ENCODE results near the gene AP5M1. TPM values are rescaled to one million over a fixed set of nuclear protein-coding genes. Genes with fewer than 3 reads are reported as not detected.
A peak's percentile ranks its signal among the peaks of the same experiment; 100 is the strongest.
"Not testable (repeated sequence)": the region's sequence is repeated elsewhere in the genome, so short reads cannot be mapped to it uniquely, and the experiment has no call there.

Gene AP5M1, protein sequence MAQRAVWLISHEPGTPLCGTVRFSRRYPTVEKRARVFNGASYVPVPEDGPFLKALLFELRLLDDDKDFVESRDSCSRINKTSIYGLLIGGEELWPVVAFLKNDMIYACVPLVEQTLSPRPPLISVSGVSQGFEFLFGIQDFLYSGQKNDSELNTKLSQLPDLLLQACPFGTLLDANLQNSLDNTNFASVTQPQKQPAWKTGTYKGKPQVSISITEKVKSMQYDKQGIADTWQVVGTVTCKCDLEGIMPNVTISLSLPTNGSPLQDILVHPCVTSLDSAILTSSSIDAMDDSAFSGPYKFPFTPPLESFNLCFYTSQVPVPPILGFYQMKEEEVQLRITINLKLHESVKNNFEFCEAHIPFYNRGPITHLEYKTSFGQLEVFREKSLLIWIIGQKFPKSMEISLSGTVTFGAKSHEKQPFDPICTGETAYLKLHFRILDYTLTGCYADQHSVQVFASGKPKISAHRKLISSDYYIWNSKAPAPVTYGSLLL
- 10 to 100 TPM; 40.6 to 44.3 TPM for total RNA-seq

DNA sequence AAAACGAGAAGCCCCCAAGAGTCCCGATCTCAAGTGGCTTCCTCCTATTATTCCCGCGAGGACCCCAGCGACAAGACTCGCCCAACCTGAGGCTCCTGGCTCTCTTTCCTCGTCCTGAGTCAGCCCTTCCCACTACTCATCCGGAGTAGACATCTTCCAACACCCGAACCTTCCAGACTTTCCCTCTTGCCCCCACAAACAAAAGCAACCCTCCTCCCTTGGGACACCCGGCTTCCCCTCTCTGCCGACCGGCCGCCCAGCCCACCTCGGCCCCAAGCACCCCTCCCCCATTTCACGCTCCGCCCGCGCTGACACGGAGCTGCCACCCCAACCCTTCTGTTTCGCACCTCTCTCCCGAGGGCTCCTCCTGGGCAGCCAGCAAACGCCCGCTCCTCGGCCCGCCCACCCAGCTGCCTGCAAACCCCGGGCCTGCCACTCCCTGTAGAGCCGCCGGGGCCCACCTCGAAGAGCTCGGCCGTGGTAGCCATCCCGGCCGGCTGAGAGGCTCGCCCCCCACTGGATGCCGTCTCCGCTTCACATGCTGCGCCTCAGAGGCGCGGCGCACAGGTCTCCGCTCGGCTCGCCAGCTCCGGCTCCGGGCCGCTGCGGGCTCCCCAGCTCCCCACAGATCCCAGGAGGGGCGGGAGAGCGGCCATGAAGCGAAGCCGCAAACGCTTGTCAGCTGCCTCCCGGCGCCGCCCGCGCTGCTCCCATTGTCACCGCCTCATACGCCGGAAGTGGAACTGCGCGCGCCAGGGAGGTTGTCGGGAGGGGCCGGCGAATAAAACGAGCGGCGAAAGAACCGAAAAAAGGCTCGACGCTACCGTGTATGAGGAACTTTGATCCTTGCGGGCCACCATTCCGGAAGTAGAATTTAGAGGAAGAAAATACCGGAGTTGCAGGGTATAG is at the start of gene AP5M1, which contains the start of gene EXOC5:
TSS of gene AP5M1 (plus strand) at position 811 of the 909 bp plus-strand sequence. CDS start 344 bp downstream, outside the sequence.
TSS of gene EXOC5 (minus strand) at position 745 of the 909 bp plus-strand sequence. CDS start at position 488, 257 bp downstream.
- peaks cover 18% of the 10 kb centered on the region for H3K36me3 Mint-ChIP-seq (ENCODE audit: low read depth)
- H3K4me3 Mint-ChIP-seq: peak within 1 kb of the TSS; percentile 97
- peak within 1 kb of the TSS; percentile 100 for H3K27ac Mint-ChIP-seq
- no peaks in the 10 kb centered on the region for H3K27me3 Mint-ChIP-seq
- peak; percentile 94 for DNase-seq
- peaks cover 58% of the 10 kb centered on the region for H3K4me1 Mint-ChIP-seq
- ChIA-PET POLR2A (interaction anchor here (0.8 to 2.6 kb wide), 22 partner anchors 9 to 1921 kb away, joined by 3 to 36 read pairs (median 4); partner anchors contain the start of genes ARID4A, DAAM1, KIAA0586 and NAA30), CTCF (interaction anchor here (1.3 to 1.8 kb wide), 5 partner anchors 10 to 122 kb away, joined by 4 to 5 read pairs (median 5); partner anchors contain the start of gene NAA30)
- no peaks in the 10 kb centered on the region for H3K9me3 Mint-ChIP-seq

DNA sequence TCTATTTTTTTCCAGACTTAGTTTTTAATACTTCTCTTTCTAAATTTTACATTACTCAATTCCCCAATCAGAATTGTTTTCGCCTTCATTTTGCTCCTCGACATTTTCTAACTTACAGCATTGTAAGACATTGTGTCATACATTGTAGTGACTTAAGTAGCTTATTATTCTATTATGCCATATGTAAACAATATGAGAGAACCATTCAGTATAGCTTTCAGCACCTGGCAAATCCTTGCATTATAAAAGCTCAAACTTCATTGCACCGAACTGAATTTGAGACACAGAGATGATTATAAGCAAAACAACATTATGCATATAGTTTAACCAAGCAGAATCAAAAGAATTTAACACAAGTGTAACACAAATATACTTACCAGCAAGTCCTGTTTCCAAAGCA is 46.8 kb upstream of the AP5M1 start:
- CTCF ChIA-PET: no interaction called here

DNA sequence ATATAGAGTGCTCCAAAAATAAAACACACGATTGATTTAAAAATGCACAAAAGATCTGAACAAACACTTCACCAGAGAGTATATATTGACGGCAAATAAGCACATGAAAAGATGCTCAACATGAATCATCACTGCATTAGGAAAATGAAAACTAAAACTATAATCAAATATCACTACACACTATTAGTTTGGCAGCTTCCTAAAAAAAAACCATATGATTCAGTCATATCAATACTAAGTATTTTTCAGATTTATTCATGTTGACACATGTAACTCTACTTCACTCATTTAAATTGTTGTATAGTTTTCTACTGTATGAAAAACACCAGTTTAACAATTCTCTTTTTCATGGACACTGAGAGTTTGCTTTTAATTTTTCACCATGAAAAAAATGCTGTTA is 41.7 kb upstream of the AP5M1 start:
- Mint-ChIP-seq H3K27ac (no peak overlapping the region), H3K36me3 (ENCODE audit: low read depth) (peaks cover 65% of the 10 kb centered on the region), H3K4me1 (peaks cover 9% of the 10 kb centered on the region), H3K9me3 (peaks cover 4% of the 10 kb centered on the region), H3K4me3 (no peak overlapping the region), H3K27me3 (no peaks in the 10 kb centered on the region)
- no peak for DNase-seq
- POLR2A ChIA-PET: no interaction called here
- CTCF ChIA-PET: no interaction called here

More for the DNA sequence above, 46.8 kb upstream of the AP5M1 start:
- Mint-ChIP-seq H3K4me1 (peaks cover 3% of the 10 kb centered on the region), H3K36me3 (ENCODE audit: low read depth) (peaks cover 48% of the 10 kb centered on the region), H3K27me3 (no peaks in the 10 kb centered on the region), H3K9me3 (no peaks in the 10 kb centered on the region), H3K27ac (no peak overlapping the region), H3K4me3 (no peak overlapping the region)
- DNase-seq: no peak
- POLR2A ChIA-PET: no interaction called here

DNA sequence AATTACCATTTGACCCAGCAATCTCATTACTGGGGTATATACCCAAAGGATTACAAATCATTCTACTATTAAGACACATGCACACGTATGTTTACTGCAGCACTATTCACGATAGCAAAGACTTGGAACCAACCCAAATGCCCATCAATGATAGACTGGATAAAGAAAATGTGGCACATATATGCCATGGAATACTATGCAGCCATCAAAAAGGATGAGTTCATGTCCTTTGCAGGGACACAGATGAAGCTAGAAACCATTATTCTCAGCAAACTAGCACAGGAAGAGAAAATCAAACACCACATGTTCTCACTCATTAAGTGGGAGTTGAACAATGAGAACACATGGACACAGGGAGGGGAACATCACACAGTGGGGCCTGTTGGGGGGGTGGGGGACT is 40.5 kb upstream of the AP5M1 start:
- H3K27me3 Mint-ChIP-seq: not testable (repeated sequence)

DNA sequence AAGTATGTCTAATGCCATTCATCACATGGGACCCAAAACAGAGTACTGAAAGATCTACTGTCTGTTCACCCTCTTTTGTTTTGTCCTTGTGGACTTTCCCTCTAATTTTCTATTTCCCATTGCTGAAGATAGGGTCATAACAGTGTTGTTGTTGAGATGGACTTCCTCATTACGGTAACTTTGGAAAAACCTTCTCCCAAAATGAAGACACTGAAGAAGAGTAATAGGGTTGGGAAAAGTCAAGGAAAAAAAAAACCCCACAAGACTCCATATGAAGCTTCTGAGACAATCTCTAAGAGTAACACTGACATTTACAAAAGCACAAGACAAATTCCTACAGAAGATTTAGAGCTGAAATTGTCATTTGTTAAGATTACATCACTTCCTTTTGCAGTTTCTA is 36.8 kb upstream of the AP5M1 start:
- Mint-ChIP-seq H3K4me1 (peaks cover 7% of the 10 kb centered on the region), H3K9me3 (peaks cover 4% of the 10 kb centered on the region), H3K27ac (no peak overlapping the region), H3K4me3 (no peak overlapping the region), H3K27me3 (no peaks in the 10 kb centered on the region), H3K36me3 (ENCODE audit: low read depth) (peaks cover 47% of the 10 kb centered on the region)
- ChIA-PET POLR2A (no interaction called here), CTCF (no interaction called here)
- DNase-seq: no peak

More for the DNA sequence above, 40.5 kb upstream of the AP5M1 start:
- H3K9me3 Mint-ChIP-seq, DNase-seq, CTCF ChIA-PET, H3K27ac Mint-ChIP-seq, H3K4me1 Mint-ChIP-seq, POLR2A ChIA-PET, H3K4me3 Mint-ChIP-seq: not testable (repeated sequence)
- H3K36me3 Mint-ChIP-seq (ENCODE audit: low read depth): peaks cover 72% of the 10 kb centered on the region

DNA sequence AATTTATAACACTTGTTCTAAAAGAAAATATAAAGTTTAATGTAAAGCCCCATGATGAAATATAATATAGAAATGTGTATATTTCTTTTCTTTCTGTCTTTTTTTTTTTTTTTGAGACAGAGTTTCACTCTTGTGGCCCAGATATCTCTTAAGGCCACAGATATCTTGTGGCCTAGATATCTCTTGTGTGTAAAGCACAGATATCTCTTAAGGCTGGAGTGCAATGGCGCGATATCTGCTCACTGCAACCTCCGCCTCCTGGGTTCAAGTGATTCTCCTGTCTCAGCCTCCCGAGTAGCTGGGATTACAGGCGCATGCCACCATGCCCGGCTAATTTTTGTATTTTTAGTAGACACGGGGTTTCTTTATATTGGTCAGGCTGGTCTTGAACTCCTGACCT is 28.7 kb upstream of the AP5M1 start:
- DNase-seq; H3K36me3 Mint-ChIP-seq (ENCODE audit: low read depth); CTCF ChIA-PET; H3K27me3 Mint-ChIP-seq; H3K9me3 Mint-ChIP-seq; H3K4me1 Mint-ChIP-seq; H3K4me3 Mint-ChIP-seq; POLR2A ChIA-PET; H3K27ac Mint-ChIP-seq: not testable (repeated sequence)

DNA sequence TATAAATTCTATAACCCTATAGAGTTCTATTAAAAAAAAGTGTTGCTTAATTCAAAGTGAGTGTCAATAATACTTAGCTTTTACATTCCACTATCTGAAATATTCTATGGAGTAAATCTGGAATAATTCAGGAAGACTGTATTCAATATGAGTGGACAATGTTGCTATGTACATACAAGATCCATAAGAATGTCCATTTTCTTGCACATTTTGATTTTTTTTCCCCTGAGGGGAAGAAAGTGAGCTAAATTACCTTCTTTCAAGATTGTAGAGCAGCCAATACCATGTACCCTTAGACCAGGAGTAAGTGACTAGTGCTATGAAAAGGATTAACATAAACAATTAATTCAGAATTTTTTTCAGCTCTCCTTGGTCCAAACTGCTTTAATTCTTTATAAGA is 25.5 kb upstream of the AP5M1 start:
- Mint-ChIP-seq H3K4me1 (no peaks in the 10 kb centered on the region), H3K36me3 (ENCODE audit: low read depth) (peaks cover 21% of the 10 kb centered on the region), H3K27ac (no peak overlapping the region), H3K9me3 (no peaks in the 10 kb centered on the region), H3K4me3 (no peak overlapping the region), H3K27me3 (no peaks in the 10 kb centered on the region)
- DNase-seq: no peak
- POLR2A ChIA-PET: interaction anchor here (1.2 to 1.4 kb wide), 2 partner anchors 25 to 26 kb away, joined by 3 to 4 read pairs; partner anchors contain the start of genes AP5M1 and EXOC5
- CTCF ChIA-PET: interaction anchor here (1.3 kb wide), 1 partner anchor 26 kb away, joined by 5 read pairs; the partner anchor contains the start of genes AP5M1 and EXOC5

DNA sequence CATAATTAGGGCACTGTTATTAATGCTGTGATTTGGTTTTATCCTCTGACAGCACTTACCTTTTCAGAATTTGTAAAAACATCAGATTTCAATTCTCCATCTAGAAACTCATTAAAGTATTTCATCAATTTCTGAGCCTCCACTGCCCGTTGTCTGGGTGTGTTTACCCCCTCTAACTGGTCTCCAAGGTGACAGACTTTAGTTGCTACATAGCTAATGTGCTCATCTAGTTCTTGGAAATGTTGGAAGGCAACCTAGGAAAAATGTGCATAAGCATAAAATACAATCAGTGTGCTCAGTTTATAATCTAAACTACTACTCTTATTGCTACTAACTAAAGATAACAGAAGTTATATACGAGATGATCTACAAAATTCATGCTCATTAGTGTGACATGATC is 24.7 kb upstream of the AP5M1 start:
- H3K4me1 Mint-ChIP-seq: no peaks in the 10 kb centered on the region
- DNase-seq: no peak
- no peaks in the 10 kb centered on the region for H3K9me3 Mint-ChIP-seq
- ChIA-PET CTCF (interaction anchor here (1.3 kb wide), 1 partner anchor 25 kb away, joined by 5 read pairs; the partner anchor contains the start of genes AP5M1 and EXOC5), POLR2A (interaction anchor here (1.2 to 1.4 kb wide), 2 partner anchors 24 to 26 kb away, joined by 3 to 4 read pairs; partner anchors contain the start of genes AP5M1 and EXOC5)
- H3K4me3 Mint-ChIP-seq: no peak overlapping the region
- H3K36me3 Mint-ChIP-seq (ENCODE audit: low read depth): peaks cover 21% of the 10 kb centered on the region
- no peaks in the 10 kb centered on the region for H3K27me3 Mint-ChIP-seq
- H3K27ac Mint-ChIP-seq: no peak overlapping the region

DNA sequence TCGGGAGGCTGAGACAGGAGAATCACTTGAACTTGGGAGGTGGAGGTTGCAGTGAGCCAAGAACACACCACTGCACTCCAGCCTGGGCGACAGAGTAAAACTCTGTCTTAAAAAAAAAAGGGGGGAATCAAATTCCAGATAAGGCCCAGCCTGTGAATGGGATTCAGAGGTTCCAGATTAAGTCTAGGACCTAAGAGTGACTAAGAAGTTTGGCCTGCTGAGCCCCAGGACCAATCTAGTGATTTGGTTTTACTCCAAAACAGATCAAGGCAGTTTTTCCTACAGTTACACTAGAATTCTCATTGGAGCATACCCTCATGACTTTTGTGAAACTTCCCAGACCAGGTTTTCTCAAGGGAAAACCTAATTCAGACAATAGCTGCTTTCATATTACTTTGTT is 22.8 kb upstream of the AP5M1 start:
- no peak overlapping the region for H3K4me3 Mint-ChIP-seq
- CTCF ChIA-PET: no interaction called here
- H3K36me3 Mint-ChIP-seq (ENCODE audit: low read depth): peaks cover 19% of the 10 kb centered on the region
- no peaks in the 10 kb centered on the region for H3K4me1 Mint-ChIP-seq
- no peaks in the 10 kb centered on the region for H3K9me3 Mint-ChIP-seq
- no peaks in the 10 kb centered on the region for H3K27me3 Mint-ChIP-seq
- POLR2A ChIA-PET: interaction anchor here (1.2 to 1.6 kb wide), 2 partner anchors 22 to 24 kb away, joined by 3 read pairs; no protein-coding TSS in a partner anchor
- H3K27ac Mint-ChIP-seq: no peak overlapping the region
- no peak for DNase-seq

DNA sequence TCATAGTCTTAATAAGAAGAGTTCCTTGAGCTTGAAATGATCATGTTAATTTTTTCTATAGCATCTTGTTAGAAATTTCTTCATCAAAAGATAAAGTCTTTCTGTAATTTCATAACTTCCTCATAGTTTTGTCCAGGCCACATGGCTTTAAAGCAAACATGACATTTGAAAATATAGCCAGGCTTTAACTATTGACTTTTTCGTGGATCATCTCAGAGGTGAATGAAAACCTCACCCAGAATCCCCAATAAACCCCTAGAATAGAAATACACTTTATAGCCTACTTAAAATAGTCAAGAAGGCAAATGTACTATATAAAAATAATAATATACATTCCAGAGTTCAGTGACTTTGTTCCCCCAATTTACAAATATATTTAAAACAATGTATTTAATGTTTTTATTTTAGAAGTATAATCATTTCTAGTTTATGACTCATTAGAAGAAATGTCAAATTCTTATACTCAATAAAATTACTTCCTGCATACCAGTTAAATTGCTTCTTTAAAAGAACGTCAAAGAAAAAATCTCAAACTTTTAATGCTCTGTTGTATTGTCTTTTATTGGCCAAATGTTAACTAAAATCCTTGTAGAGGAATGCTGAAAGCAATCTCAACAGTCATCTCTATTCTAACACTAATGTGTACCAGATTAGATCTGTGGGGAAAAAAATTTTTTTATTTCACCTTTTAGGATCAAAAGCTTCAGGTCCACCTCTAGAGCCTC is 21.7 kb upstream of the AP5M1 start:
- no peak for DNase-seq
- no peaks in the 10 kb centered on the region for H3K4me1 Mint-ChIP-seq
- peaks cover 19% of the 10 kb centered on the region for H3K36me3 Mint-ChIP-seq (ENCODE audit: low read depth)
- H3K27me3 Mint-ChIP-seq: no peaks in the 10 kb centered on the region
- no peak overlapping the region for H3K4me3 Mint-ChIP-seq
- ChIA-PET POLR2A (interaction anchor here (1.6 kb wide), 1 partner anchor 21 kb away, joined by 3 read pairs; no protein-coding TSS in a partner anchor), CTCF (no interaction called here)
- H3K27ac Mint-ChIP-seq: no peak overlapping the region
- H3K9me3 Mint-ChIP-seq: no peaks in the 10 kb centered on the region

DNA sequence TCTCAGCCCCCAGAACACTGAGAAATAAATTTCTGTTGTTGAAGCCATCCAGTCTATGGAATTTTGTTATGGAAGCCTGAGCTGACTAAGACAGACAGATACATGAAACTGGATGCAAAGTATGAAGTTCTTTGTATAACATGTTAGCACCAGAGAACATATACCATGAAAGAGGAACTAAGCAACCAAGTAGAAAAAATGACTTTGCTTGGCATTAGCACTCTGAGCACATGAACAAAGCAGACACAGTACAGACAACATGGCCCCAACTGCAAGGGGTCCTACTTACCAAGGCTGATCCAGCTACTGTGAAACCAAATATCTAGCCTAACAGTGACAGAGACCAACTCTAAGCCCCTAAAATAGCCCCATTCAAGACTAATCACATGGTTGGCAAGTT is 13.9 kb upstream of the AP5M1 start:
- H3K27ac Mint-ChIP-seq: no peak overlapping the region
- POLR2A ChIA-PET: interaction anchor here (1.4 kb wide), 1 partner anchor 14 kb away, joined by 3 read pairs; no protein-coding TSS in a partner anchor
- H3K4me3 Mint-ChIP-seq: no peak overlapping the region
- H3K36me3 Mint-ChIP-seq (ENCODE audit: low read depth): peaks cover 39% of the 10 kb centered on the region
- H3K27me3 Mint-ChIP-seq: no peaks in the 10 kb centered on the region
- no peak for DNase-seq
- H3K4me1 Mint-ChIP-seq: no peaks in the 10 kb centered on the region
- CTCF ChIA-PET: no interaction called here
- H3K9me3 Mint-ChIP-seq: no peaks in the 10 kb centered on the region

DNA sequence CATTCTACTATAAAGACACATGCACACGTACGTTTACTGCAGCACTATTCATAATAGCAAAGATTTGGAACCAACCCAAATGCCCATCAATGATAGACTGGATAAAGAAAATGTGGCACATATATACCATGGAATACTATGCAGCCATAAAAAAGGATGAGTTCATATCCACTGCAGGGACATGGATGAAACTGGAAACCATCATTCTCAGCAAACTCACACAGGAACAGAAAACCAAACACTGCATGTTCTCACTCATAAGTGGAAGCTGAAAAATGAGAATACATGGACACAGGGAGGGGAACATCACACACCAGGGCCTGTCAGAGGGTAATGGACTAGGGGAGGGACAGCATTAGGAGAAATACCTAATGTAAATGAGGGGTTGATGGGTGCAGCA is 10.6 kb upstream of the AP5M1 start:
- H3K9me3 Mint-ChIP-seq, CTCF ChIA-PET: not testable (repeated sequence)

More for the DNA sequence above, 10.6 kb upstream of the AP5M1 start:
- peaks cover 40% of the 10 kb centered on the region for H3K36me3 Mint-ChIP-seq (ENCODE audit: low read depth)
- H3K4me1 Mint-ChIP-seq, H3K27me3 Mint-ChIP-seq, H3K27ac Mint-ChIP-seq, H3K4me3 Mint-ChIP-seq, DNase-seq: not testable (repeated sequence)
- POLR2A ChIA-PET: interaction anchor here (1.2 kb wide), 1 partner anchor 10 kb away, joined by 4 read pairs; the partner anchor contains the start of genes AP5M1 and EXOC5

All from activated CD4-positive, alpha-beta memory T cell treated with anti-CD3 and anti-CD28 coated beads, Interleukin-2, amount 10 ng/mL, durations not matched to agents 7 days and 5 days (primary cell).